Measurements from ENCODE around the gene AFAP1.

DNA sequence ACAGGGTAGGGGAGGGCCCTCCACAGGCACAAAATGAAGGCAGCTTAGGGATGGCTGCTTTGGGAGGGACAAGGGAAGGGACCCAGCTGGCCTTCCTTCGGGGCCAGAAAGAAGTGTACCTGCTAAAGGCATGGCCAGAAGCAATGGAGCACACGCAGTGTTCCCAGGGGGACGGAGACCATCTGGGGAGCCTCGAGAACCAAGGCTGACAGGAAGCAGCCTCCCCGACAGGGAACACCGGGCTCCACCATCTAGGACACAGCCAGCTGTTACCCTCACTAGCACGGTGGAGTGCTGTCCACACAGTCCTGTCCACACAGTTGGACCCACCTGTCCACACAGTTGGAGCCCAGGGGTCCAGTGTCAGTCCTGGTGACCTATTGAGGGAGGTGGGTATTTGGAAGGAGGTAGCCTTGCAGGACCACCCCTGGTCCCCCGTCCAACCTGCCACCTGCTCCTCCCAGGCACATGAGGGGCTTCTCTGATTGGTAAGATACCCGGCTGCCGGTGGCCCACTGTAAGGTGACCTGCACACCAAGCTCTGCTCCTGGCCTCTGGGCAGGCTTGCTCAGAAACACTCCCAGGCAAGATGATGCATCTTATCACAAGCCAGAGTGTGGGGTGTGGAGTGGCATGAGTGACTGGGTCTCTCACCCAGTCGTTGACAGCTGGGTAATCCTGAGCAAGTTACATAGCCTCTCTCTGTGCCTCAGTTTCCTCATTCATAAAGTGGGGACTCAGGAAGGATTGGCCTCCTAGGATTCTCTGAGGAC, 20.5 kb upstream of the AFAP1 start:
- TF ChIP-seq POLR2A (IDR thresholded peaks at IDR 0.05) (no peak), CTCF (IDR thresholded peaks at IDR 0.05) (no peak)
